HG03378 (cell line): Measurements from ENCODE around the gene ALDH3A1.
"Not testable (repeated sequence)": the region's sequence is repeated elsewhere in the genome, so short reads cannot be mapped to it uniquely, and the experiment has no call there.

Source experiments
- ATAC-seq: cut with Tn5 transposase; IDR thresholded peaks from one replicate; pipeline ENCODE4 v1.9.1; 2021; ENCODE audit warnings: mild to moderate bottlenecking, moderate library complexity; ENCODE audit not compliant: unreplicated experiment

ALDH3A1 gene

DNA sequence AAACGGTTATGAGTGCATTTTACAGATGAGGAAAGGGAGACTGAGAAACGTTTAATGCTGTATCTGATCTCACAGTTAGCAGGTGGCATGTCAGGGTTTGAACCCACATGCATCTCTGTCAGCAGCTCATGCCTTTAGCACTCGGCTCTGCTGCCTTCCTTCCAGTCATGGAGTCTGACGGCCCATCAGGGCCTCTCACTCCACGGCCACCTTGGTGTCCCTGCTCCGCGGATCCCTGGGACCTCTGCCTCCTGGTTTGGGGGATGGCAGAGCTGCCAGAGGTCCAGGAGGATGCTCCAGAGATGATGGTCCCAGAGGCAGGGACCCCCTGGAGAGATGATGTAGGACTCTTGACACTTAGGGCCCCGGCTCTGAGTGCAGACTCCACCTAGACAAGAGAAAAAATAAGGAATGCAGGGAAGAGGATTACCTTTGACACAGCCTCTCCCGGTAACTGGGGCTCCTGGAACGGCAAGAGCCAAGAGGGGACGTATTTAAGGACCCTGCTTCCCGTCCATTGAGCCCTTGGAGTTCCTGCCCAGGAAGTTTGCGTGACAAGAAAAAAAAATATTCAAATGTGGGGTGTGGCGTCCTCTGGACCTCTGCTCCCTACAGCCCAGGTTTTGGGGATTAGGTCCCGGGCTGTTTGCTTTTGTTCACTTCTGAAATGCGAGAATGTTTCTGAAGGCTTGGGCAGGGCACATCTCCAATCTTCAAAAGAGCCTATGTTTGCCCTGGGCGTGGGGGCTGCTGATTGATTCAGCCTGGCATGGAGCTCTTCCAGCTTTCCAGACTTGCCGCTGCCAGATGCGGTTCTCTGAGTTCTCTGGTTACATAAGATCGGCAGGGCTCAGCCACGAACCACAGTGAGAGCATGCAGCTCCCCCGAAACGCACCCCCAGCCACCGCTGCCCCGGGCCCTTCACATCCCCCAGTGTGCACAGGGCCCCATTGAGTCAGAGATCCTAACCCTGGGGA is at the start of gene ALDH3A1:
ALDH3A1 (minus strand) TSS at position 470 of the 978 bp plus-strand sequence. CDS start 3,169 bp downstream, outside the sequence.
- ATAC-seq = no peak

DNA sequence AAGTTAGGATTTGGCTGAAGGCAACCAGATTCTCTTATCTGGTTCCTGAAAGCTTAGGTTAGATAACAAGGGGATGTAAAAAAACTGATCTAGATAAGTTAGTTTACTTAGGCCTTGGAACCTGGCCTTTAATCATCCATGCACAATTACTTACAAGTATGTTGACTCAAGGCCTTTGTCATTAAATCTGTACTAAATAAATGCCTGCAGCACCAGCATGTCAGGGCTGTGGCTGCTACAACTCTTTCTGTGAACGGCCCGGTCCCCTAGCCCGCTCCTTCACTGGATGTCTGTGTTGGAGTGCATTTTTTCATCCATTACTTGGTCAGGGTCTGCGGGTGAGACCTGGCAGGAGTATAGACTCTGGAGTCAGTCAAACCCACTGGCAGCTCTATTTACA is 48.4 kb upstream of the ALDH3A1 start:
- no peak for ATAC-seq

DNA sequence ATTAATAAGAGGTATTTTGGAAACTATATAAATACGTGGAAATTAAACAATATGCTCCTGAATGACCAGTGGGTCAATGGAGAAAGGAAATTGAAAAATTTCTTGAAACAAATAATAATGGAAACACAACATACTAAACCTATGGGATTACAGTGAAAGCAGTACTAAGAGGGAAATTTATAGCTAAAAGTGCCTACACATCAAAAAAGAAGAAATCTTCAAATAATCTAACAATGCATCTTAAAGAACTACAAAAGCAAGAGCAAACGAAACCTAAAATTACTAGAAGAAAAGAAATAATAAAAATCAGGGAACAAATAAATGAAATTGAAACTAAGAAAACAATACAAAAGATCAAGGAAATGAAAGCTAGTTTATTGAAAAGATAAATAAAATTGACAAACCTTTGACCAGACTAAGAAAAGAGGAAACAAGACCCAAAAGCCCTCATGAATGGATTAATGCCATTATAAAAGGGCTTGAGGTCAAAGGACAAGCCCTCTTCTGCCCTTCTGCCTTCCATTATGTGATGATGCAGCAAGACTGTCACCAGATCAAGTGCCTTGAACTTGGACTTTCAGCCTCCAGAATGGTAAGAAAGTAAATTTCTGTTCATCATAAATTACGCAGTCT is 43.9 kb upstream of the ALDH3A1 start:
- no peak for ATAC-seq

GRCh38 chr17:19787733-19788357 is 39.7 kb upstream of the ALDH3A1 start:
- ATAC-seq = no peak

- no peak for ATAC-seq
These were observed 37.8 kb upstream of the ALDH3A1 start for GRCh38 chr17:19785854-19786253.

DNA sequence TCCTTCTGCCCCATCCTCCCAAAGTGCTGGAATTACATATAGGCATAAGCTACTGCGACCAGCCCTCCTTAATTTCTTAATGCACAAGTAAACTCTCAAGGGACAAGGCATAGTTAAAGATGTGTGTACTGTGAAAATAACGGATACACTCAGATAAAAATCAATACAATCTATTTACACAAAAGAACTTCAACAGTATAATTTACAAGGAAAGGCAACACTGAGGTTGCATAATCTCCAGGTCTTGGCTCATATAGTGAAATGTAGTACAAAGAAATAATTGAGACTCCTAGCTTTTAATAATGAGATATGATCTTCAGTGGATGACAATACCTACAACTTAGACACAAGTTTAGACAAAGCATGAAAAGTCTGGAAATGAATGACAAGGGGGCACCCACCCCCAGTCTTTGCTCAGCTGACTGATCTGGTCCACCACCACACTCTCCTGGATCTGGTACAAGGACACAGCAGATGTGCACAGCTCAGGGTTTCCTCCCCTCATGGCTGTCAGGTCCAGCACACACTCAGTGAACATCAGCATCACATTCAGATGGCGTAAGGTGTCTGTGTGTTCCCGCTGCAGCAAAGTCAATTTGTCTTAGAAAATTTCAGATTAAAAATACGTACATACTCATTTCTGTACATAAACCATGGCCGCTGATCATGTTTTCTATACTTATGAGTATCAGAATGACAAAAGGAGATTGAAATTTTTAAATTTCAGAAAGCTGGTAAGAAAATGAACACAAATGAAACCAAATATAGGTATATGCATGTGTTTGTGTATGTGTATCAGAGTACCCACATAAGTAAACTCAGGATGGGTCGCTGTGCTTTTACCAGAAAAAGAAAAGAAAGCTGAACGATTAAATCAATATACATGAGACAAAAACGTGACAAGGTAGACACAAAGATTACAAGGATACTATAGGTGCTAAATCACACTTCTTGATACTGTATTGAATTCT is 33.7 kb upstream of the ALDH3A1 start:
- ATAC-seq = no peak

- no peak for ATAC-seq
These were observed 32.7 kb upstream of the ALDH3A1 start for GRCh38 chr17:19780846-19781245.

DNA sequence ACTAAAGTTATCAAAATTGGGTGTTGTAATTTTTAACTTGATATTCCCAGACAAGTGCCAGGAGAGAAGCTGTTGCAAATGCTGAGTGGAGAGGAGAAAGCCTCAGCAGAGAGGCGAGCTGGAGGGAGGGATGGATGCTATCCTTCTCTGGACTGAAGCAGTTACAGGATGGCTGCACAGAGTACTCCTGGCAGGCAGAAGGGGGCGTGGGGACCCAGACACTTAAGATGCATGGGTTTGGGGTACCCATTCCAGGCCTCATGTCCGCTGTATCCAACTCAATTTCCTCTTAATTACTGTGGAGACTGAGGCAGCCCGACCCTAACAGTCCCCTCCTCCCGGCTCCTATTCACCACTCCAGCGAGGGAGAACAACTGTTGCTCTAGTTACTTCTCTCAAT is 25.4 kb upstream of the ALDH3A1 start:
- no peak for ATAC-seq

- ATAC-seq = no peak
These were observed 24.0 kb upstream of the ALDH3A1 start for GRCh38 chr17:19771971-19772630.

DNA sequence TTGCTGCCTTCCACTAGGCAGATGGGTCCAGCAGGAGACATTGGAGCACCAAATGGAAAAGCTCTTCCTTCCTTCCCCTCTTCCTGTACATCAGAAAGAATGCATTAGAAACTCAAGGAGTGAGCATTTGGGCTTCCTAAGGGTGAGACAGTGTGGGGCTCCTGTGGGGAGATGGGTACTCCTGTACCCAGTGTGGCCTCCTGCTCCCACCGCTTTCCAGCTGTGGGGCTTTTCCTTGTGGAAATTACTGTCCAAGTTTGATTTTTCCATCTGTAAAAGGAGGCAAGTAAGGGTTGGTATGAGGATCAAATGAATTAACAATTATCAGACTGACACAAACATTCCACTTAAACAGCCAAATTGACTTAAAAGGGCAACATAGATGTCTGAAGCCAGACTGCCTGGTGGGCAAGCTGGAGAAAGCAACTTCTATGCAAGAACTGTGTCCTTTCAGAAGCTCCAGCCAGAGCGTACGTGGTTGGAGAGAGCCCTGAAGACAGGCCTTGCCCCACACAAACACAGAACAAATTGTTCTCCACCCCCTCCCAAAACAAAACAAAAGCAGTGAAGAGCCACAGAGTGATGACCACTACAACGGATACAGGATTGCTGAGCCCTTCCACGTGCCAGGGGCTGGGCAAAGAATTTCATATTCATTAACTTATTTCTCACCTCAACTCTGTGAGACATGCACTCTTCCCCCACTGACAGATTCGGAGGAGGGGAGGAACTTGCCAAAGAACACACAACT is 23.1 kb upstream of the ALDH3A1 start:
- no peak for ATAC-seq

GRCh38 chr17:19769946-19770652 is 22.0 kb upstream of the ALDH3A1 start:
- ATAC-seq = no peak

- ATAC-seq = no peak
These were observed 20.1 kb upstream of the ALDH3A1 start for GRCh38 chr17:19768046-19768782.

DNA sequence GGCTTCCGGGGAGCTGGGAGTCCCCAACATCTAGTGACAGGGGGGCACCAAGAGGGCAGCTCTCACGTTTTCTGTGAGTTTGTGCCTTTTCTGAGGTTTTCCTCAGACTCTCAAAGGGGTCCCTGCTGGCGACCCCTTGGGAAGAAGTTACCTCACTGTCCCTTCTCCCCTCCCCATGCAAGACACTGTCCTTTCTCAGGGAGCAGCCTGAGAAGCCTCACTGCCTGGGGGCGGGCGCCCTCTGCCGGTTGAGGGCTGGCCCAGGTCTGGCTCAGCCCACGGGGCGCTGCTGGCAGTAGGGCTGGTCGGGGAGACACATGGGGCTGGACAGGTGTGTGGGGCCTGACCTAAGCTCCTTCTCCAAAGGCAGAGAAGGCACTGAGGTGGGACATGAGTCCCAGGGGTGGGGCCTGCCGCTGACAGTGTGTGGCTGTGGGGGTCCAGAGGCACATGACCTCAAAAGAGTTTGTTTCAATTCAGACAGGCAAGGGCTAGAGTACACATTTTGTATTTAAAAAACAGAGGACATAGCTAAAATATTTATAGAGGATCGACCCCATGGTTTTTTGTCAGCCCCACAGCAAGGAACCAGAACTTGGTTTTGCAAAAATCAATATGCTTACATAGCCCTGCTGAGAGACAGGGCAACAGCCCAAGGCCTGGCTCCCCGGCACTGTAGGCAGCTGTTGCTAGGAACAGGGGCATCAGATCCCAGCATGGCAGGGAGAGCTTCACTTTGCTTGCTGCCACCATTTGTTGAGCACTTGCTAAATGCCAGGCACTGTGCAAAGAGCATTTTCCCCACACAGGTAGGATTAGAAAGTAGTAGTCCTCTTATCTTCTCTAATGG is 18.5 kb upstream of the ALDH3A1 start:
- ATAC-seq = no peak

DNA sequence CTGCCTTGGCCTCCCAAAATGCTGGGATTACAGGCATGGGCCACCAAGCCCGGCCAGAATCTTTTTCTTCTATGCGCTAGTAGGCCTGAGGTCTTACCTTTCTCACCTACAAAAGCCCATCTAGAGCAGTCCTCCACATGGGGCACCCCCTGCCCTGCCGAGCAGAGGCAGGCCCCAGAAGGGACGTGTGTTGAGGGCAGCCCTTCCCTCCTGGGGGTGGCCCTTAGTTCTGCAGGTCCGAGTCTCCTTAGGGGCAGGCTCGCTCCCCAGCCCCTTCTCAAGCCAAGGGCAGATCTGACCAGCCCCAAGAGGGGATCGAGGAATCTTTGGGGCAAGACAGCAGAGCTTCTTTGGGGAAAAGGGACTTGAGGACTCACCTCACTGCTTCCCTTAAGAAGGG is 17.9 kb upstream of the ALDH3A1 start:
- ATAC-seq = no peak

DNA sequence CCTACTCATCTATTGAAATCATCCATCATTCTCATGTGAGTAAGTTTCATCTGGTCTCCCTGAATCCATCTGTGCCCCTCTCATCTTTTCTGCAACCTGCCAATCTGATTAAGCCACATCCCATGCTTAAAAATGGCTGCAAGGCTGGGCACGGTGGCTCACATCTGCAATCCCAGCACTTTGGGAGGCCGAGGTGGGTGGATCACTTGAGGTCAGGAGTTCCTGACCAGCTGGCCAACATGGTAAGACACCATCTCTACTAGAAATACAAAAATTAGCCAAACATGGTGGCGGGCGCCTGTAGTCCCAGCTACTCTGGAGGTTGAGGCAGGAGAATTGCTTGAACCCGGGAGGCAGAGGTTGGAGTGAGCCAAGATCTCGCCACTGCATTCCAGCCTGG is 15.9 kb upstream of the ALDH3A1 start:
- ATAC-seq = not testable (repeated sequence)

DNA sequence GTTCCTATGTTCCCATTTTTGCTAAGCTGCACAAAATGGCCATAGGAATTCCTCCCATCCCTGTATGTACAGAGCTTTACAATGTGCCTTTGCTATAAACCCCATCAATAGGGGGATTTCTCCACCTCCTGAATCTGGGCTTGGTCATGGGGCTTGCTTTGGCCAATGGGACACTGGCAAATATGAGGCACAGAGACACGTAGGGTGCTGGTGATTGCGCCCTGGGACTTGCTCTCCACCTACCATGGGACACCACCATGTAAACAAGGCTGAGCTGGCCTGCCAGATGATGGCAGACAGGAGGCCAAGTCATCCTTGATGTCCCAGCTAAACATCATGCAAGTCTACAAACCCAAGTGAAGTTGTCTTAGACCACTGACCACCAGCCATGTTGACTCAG is 15.3 kb upstream of the ALDH3A1 start:
- no peak for ATAC-seq

- ATAC-seq = no peak
These were observed 14.4 kb upstream of the ALDH3A1 start for GRCh38 chr17:19762515-19762961.
